ENCODE results near the gene PTPN14. TPM values are rescaled to one million over a fixed set of nuclear protein-coding genes. Genes with fewer than 3 reads are reported as not detected.

PTPN14 gene
- total RNA-seq, 1 experiment from 2014 or later = 37.5 TPM

DNA sequence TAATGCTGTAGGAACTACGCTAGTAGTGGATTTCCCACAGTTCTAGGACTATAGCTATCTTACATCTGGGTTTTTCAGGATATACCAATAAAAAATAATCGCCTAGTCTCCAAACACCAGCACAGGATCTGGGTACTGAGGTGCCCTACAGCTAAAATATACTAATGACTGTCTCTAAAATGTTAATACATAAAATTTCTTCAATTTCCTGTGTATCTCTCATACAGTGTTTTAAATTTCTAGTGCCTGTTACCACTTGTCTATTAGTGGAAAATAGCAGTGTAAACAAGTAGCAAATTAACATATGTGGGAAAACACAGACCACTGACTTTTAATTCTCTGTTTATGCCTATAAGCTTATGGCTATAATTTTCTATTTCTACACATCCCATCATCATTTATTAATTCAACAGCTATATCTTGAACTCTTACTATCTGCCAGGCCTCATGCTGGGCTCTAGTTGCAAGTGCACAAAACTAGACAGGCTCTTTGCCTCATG lies 16.1 kb upstream of the PTPN14 start:
- RAD21 ChIA-PET (ENCODE audit: low non-redundant PET in 1 of 2, low total read pairs in 2 of 2, uncharacterized antibody in 2 of 2, unreplicated experiment in 2 of 2) = no interaction called here
- H3K79me2 ChIP-seq (ENCODE audit: insufficient read depth, low read length) = no peaks in the 10 kb centered on the region
- POLR2A ChIA-PET = no interaction called here
- no peak for ATAC-seq
- H3K4me3 ChIP-seq (replicated peaks in 1 of 2; ENCODE audit: low read depth in 1 of 2, low read length in 2 of 2) = no peak overlapping the region
- DNase-seq (ENCODE audit: low read depth, low spot score) = no peak
- no peaks in the 10 kb centered on the region for H3K27me3 ChIP-seq (ENCODE audit: insufficient read depth, low read length)
- no peaks in the 10 kb centered on the region for H3K9me3 ChIP-seq (ENCODE audit: control insufficient read depth in 1 of 2, insufficient read depth in 1 of 2, low read depth in 1 of 2, low read length in 2 of 2)
- no peak for TF ChIP-seq FOSL1 (IDR thresholded peaks at IDR 0.05; ENCODE audit: low read depth)
- TF ChIP-seq POLR2A (IDR thresholded peaks at IDR 0.05; ENCODE audit: borderline replicate concordance, extremely low read depth, insufficient read depth, insufficient read length) = no peak
- no peak for TF ChIP-seq YY1 (IDR thresholded peaks at IDR 0.05; ENCODE audit: extremely low read depth, insufficient replicate concordance, low read depth, low read length)
- TF ChIP-seq, protein P1, sequence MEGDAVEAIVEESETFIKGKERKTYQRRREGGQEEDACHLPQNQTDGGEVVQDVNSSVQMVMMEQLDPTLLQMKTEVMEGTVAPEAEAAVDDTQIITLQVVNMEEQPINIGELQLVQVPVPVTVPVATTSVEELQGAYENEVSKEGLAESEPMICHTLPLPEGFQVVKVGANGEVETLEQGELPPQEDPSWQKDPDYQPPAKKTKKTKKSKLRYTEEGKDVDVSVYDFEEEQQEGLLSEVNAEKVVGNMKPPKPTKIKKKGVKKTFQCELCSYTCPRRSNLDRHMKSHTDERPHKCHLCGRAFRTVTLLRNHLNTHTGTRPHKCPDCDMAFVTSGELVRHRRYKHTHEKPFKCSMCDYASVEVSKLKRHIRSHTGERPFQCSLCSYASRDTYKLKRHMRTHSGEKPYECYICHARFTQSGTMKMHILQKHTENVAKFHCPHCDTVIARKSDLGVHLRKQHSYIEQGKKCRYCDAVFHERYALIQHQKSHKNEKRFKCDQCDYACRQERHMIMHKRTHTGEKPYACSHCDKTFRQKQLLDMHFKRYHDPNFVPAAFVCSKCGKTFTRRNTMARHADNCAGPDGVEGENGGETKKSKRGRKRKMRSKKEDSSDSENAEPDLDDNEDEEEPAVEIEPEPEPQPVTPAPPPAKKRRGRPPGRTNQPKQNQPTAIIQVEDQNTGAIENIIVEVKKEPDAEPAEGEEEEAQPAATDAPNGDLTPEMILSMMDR (IDR thresholded peaks at IDR 0.05 in 2 of 3, conservative IDR thresholded peaks at IDR 0.05 in 1 of 3; ENCODE audit: borderline replicate concordance in 1 of 3, insufficient read depth in 1 of 3, low read depth in 2 of 3, low read length in 2 of 3) = no peak
- TF ChIP-seq CEBPB (IDR thresholded peaks at IDR 0.05; ENCODE audit: low read depth) = no peak
- TF ChIP-seq, protein P2, sequence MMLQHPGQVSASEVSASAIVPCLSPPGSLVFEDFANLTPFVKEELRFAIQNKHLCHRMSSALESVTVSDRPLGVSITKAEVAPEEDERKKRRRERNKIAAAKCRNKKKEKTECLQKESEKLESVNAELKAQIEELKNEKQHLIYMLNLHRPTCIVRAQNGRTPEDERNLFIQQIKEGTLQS (IDR thresholded peaks at IDR 0.05) = no peak
- TF ChIP-seq EZH2phosphoT487 (IDR thresholded peaks at IDR 0.05; ENCODE audit: borderline replicate concordance) = no peak
- TF ChIP-seq EGR1 (IDR thresholded peaks at IDR 0.05; ENCODE audit: low read depth) = no peak
- TF ChIP-seq ELF1 (IDR thresholded peaks at IDR 0.05; ENCODE audit: borderline replicate concordance, low read depth) = no peak
- TF ChIP-seq, protein P3, sequence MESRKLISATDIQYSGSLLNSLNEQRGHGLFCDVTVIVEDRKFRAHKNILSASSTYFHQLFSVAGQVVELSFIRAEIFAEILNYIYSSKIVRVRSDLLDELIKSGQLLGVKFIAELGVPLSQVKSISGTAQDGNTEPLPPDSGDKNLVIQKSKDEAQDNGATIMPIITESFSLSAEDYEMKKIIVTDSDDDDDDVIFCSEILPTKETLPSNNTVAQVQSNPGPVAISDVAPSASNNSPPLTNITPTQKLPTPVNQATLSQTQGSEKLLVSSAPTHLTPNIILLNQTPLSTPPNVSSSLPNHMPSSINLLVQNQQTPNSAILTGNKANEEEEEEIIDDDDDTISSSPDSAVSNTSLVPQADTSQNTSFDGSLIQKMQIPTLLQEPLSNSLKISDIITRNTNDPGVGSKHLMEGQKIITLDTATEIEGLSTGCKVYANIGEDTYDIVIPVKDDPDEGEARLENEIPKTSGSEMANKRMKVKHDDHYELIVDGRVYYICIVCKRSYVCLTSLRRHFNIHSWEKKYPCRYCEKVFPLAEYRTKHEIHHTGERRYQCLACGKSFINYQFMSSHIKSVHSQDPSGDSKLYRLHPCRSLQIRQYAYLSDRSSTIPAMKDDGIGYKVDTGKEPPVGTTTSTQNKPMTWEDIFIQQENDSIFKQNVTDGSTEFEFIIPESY (IDR thresholded peaks at IDR 0.05; ENCODE audit: extremely low read depth, insufficient replicate concordance, low read length) = no peak
- TF ChIP-seq SP1 (IDR thresholded peaks at IDR 0.05; ENCODE audit: low read depth) = no peak
- no peak for TF ChIP-seq ZNF274 (IDR thresholded peaks at IDR 0.05; ENCODE audit: low read depth, low read length)
- no peak for TF ChIP-seq RAD21 (IDR thresholded peaks at IDR 0.05; ENCODE audit: low read depth)
- no peak for TF ChIP-seq TCF7L2 (IDR thresholded peaks at IDR 0.05; ENCODE audit: borderline replicate concordance, extremely low read depth, insufficient read depth, insufficient read length)
- TF ChIP-seq SIN3A (IDR thresholded peaks at IDR 0.05; ENCODE audit: low read depth) = no peak
- H3K9me2 ChIP-seq (ENCODE audit: insufficient read depth) = no peaks in the 10 kb centered on the region
- intact Hi-C loops (cut with micrococcal nuclease) = no loop called here
- H4K20me1 ChIP-seq (ENCODE audit: insufficient read depth) = no peaks in the 10 kb centered on the region
- no peak overlapping the region for H3K9ac ChIP-seq (ENCODE audit: low read length)
- H3K4me2 ChIP-seq (ENCODE audit: low read length) = no peak overlapping the region
- CTCF ChIA-PET = no interaction called here
- no TSS peak for BruUV-seq (replicated peaks)
- no peaks in the 10 kb centered on the region for H3K36me3 ChIP-seq (ENCODE audit: control insufficient read depth in 1 of 2, insufficient read depth in 2 of 2, low read length in 2 of 2)
- H3K27ac ChIP-seq (ENCODE audit: low read depth, low read length) = no peak overlapping the region
- H2AFZ ChIP-seq (ENCODE audit: low read depth, low read length, poor library complexity, severe bottlenecking) = no peak overlapping the region
- peaks cover 0 to 15% of the 10 kb centered on the region in 2 experiments; a peak in 2 of 4 replicates for H3K4me1 ChIP-seq (ENCODE audit: control insufficient read depth in 1 of 2, insufficient read depth in 2 of 2, low read length in 2 of 2)
